Keratinocyte (primary cell): ENCODE measurements around the gene ZNF462.

Source experiments
- EZH2 ChIP-seq: IDR thresholded peaks from one replicate; pipeline ENCODE4 v1.6.1; 2012; ENCODE audit warnings: inconsistent platforms, mild to moderate bottlenecking, low read length, moderate library complexity
- TF ChIP-seq, protein P1 (sequence below), 3 experiments: IDR thresholded peaks in 1 of 3; conservative IDR thresholded peaks in 1 of 3; optimal IDR thresholded peaks in 1 of 3; 2 replicates in 2 of 3; 3 replicates in 1 of 3; pipeline versions ENCODE3 to v1.5.1; 2011; ENCODE audit warnings: low read length in 3 of 3, mild to moderate bottlenecking in 3 of 3, moderate library complexity in 2 of 3, control low read depth in 1 of 3, inconsistent platforms in 1 of 3; ENCODE audit not compliant: insufficient read depth in 2 of 3; ENCODE audit errors: extremely low read depth in 1 of 3

GRCh38 chr9:106962122-106962521 is 99.2 kb downstream of the ZNF462 start:
- TF ChIP-seq, protein P1, sequence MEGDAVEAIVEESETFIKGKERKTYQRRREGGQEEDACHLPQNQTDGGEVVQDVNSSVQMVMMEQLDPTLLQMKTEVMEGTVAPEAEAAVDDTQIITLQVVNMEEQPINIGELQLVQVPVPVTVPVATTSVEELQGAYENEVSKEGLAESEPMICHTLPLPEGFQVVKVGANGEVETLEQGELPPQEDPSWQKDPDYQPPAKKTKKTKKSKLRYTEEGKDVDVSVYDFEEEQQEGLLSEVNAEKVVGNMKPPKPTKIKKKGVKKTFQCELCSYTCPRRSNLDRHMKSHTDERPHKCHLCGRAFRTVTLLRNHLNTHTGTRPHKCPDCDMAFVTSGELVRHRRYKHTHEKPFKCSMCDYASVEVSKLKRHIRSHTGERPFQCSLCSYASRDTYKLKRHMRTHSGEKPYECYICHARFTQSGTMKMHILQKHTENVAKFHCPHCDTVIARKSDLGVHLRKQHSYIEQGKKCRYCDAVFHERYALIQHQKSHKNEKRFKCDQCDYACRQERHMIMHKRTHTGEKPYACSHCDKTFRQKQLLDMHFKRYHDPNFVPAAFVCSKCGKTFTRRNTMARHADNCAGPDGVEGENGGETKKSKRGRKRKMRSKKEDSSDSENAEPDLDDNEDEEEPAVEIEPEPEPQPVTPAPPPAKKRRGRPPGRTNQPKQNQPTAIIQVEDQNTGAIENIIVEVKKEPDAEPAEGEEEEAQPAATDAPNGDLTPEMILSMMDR (optimal IDR thresholded peaks at IDR 0.05 in 1 of 3, IDR thresholded peaks at IDR 0.05 in 1 of 3, conservative IDR thresholded peaks at IDR 0.05 in 1 of 3; ENCODE audit: extremely low read depth in 1 of 3, insufficient read depth in 2 of 3, low read length in 3 of 3): no peak
- no peak for TF ChIP-seq EZH2
